C1 segment of cervical spinal cord (tissue), 14 donors: ENCODE data around the gene ARHGAP22.

Source experiments
- DNase-seq, 14 donors: peaks; one replicate each; lab custom pipeline; 2025; lab: John Stamatoyannopoulos, UW

Gene ARHGAP22

GRCh38 chr10:48554656-48555055 lies 50.2 kb downstream of the ARHGAP22 start:
- peak in 1 of 14 donors; percentile 37 for DNase-seq

- peak in 1 of 14 donors; percentile 37 for DNase-seq
Observed at GRCh38 chr10:48554246-48554645, 50.6 kb downstream of the ARHGAP22 start.

DNA sequence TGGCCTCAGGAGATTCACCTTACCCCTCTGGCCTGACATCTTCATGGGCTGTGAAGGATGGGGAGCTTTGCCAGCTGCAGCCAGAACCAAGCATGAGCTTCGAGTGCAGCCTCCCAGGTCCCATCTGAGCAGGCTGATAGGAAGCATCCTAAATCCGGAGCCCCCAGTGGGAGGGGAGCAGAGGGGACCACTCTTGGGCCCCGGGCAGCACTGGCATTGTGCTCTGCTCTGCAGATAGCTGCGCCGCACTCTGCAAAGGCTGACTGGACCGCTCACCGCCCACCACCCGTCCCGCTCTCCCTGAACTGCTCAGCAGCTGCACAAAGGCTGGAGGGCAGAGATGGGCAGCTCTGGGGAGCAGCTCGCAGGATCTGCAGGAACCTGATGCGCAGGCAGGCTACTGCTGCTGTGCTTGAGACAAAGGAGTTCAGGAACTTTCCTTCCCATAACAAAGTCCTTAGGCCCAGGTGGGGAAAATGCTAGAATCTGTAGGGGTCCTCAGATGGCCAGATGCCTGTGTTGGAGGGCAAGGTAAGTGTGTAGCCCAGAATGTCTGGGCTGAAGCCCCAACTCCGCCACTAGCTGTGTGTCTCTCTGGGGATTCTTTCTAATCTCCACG lies 51.8 kb downstream of the ARHGAP22 start:
- no peak for DNase-seq

DNA sequence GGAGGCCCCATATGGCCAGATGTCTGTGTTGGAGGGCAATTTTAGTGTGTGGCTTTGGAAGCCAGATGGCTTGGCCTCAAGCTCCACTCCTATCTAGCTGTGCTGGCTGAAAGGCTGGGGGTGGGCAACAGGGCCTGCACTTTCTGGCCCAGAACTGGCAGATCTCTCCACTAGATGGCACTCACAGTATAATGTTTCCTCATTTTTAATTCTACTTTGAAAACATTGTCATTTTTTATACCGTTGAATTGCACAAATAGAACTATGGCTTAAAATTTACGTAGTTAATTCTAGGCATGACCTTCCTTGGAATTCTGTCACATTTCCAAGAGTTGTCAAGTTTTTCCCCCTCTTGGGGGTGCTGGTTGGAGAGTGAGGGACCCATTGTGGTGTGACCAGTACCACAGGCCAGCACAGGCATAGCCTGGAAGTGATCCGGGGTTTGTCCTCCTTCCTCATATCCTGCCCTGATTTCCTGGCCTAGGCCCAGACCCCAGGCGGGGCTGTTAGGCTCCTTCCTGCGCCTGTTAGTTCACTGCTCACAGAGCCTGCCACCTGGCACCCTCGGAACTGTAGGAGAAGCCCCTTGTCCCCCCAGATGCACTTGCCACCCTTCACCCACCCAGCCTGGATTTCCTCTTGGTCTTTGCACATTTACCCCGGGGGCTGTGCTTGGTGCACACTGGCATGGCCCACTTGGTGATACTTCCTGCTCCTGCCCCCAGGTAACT lies 52.8 kb downstream of the ARHGAP22 start:
- peak in 7 of 14 donors; percentile 28 to 78 (median 44) for DNase-seq

DNA sequence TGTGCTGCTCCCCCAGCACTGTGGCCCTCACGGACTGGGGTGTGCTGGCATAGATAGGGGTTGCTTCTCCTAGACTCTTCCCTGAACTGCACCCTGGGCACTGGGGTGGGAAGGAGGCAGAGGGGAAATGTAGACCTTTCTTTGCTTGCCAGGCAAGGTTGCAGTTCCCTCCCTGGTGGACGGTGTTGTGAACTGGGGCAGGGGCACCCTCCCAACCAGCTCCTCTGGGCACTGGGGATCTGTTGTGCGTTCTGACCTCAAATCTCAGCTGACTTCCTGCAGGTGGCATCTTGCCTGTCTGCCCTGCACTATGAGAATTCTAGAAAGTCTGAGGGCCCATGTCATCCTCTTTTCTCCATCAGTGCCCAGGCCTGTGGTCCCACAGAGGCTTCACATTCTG lies 53.9 kb downstream of the ARHGAP22 start:
- DNase-seq = no peak

GRCh38 chr10:48550071-48550691 lies 54.7 kb downstream of the ARHGAP22 start:
- DNase-seq = no peak

- no peak for DNase-seq
Observed at GRCh38 chr10:48549236-48549635, 55.6 kb downstream of the ARHGAP22 start.

DNA sequence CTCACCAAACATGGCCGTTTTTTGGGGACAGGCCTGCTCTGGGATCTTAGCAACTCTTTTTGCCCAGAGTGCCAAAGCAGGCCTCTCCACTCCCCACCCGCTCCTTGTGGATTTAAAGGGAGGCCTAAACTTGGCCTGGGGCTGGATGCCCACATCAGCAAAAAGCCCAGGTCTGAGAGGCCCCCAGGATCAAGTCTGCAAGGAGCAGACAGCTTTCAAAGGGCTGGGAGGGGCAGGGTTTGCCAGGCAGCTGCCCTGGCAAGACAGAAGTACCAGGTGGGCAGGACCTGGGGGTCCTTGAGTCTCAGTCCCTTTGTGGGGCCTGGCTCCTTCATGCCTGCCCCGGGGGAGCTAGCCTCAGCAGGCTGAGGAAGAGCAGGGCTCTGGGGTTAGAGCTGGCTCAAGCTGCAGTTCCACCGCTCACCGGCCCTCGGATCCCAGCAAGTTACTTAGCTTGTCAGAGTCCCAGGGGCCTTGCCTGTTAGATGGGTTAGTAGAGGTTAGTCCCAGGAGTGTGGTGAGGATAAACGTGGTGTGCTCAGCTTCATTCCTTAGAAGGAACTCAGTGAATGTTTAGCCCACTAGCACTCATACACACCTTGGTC lies 56.2 kb downstream of the ARHGAP22 start:
- no peak for DNase-seq

- no peak for DNase-seq
Observed at GRCh38 chr10:48547981-48548380, 56.9 kb downstream of the ARHGAP22 start.

- DNase-seq = no peak
Observed at GRCh38 chr10:48547061-48547895, 57.6 kb downstream of the ARHGAP22 start.

DNA sequence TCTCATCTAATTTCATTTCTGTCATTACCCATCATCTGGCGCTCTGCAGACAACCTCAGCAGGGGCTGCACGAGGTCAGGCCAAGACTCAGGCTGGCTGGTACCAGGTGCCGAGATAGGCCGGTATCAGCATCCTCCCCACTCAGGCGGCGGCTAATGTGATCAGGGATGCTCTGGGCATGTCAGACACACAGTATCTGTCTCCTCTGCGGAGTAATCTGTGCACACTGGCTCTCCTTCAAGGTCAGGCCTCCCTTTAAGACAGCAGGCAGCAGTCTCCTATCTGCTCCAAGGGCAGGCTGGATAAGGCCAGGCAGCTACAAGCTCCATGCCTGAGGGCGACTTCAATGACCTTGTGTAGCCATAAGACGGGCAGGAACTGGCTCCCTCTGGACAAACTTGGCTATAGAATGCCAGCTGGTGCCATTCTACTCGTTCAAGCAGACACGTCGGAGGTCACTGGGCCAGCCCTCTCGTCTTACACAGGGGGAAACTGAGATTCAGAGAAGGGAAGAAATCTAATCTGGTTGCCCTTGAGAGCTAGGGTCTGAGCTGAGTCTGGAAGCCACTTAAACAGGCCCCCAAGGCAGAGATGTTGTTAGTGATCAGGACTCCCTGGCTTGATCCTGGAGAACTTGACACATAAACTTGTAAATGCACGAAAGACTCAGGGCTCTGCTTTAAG lies 59.3 kb downstream of the ARHGAP22 start:
- no peak for DNase-seq

DNA sequence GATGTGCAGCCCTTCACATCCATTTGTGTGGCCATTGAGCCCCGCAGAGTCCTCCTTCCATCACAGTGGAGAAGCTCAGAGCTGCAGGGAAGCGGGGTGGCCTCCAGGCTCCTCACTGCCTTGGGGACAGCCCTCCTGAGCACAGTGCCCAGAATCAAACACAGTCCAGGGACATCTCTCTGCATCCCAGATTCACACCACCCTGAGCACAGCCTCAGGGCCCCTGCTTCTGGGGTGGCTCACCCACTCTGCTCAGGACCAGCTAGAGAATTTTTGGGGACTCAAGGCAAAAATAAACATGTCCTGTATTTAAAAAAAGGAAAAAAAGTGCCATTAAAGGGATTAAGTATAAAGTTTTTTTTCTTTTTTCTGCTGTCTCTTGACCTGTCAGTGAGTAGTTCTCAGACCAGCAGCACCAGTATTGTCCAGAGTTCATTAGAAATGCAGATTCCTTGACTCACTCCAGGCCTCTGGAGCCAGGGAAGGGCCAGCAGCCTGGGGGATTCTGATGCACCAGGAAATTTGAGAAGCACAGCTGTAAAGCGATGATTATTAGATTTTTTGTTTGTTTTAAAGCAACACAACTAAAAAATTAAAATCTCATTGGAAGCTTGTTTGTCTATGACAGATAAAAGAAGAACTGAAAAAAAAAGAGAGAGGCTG lies 61.6 kb downstream of the ARHGAP22 start:
- DNase-seq = no peak

DNA sequence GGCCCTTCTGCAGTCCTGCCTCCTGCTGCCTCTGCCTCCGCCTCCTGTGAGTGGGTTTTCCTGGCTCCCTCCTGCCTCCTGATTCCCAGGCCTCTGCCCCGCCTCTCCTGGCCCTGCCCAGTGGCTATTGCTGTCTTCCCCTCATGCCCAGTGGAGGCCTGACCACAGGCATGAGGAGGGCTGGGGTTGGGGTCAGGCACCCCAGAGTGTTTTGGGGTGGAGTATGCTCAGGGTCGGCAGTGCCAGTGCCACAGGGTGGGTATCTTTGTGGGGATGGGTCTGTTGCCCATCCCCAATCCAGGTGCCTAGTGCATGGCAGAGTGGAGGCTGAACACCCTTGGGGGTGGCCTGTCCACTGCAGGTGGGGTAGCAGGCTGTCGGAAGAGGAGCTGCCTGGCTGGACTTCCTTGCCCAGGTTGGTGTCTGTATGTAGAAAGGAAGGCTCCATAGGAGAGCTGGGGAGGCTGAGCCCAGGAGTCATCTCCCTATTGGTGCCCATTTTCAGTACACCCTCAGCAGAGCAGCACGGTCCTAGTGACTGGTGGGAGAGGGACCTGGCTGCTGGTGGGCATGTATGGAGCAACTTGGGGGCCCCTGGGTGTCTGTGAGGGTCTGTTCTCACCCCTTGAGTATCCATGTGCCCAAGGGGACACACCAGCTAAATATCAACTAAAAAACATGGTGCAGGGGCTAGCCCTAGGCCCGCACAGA lies 62.2 kb downstream of the ARHGAP22 start:
- no peak for DNase-seq

DNA sequence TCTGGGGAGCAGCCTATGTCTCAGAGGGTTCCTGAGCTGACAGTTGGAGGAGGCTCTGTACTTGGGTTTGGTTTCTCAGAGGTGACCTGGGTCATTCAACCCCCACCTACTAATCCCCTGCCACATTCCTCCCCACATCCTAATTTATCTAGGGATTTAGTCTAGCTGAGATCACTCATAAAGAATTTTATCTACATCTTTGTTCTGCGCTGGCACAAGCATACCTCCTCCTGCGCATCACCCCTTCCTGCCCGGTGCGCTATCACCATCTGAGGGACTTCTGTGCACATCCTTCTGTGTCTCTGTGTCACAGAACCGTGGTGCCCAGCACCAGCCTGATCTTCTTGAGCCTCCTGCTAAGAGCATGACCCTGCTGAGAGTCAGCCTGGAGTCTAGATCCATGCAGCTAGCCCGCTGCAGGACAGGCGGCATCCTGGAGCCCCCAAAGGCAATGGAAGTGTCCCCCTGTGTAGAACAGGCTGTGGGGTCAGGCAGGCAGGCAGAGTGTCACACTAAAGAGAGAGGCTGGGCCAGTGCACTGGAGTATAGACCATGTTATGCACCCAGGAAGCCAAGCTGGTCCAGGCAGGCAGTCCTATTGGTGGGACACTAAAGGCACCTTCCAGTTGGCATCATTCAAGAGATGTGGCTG lies 63.6 kb downstream of the ARHGAP22 start:
- no peak for DNase-seq

- DNase-seq = no peak
Observed at GRCh38 chr10:48538611-48539010, 66.3 kb downstream of the ARHGAP22 start.

- no peak for DNase-seq
Observed at GRCh38 chr10:48536916-48537890, 67.7 kb downstream of the ARHGAP22 start.

- no peak for DNase-seq
Observed at GRCh38 chr10:48536156-48536500, 68.7 kb downstream of the ARHGAP22 start.
